T1000 (cell line): ENCODE results near the gene CDKL5.

Source experiments
- DNase-seq: peaks from one replicate; lab custom pipeline; 2025; ENCODE audit warnings: mixed read lengths; lab: John Stamatoyannopoulos, UW

Gene CDKL5

GRCh38 chrX:18698737-18699650 is 273.6 kb downstream of the CDKL5 start:
- DNase-seq = no peak

DNA sequence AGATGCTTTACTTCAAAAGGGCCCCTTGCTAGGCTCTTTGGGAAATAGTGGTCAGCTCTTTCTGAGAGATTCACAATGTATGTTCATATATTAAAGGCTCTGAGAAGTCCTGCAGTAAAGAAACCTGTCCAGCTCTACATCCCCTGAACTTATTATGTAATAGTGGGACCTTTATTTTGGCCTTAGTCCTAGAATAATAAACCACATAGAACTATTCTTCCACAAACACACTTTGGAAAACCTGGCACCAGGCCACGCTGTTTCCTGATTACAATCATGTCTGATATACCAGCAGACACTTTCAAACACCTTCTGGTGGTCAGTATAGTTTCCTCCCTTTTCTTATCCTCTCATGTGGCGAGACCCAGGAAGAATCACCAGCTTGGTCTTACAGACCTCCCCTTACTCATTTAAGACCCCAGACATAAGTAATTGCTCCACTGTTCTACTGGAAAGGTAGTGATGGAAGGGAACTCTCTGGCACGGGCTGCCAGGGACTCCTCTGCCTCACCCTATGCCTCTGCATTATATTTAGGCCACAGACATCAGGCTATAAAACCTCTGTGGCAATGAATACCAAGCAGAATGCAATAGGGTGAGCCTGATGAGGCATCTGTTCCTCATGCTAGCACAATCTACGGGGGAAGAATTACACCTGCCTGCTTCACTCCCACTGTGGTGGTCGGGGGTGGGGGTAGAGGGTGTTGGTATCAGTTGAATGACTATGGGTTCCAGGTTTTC is 276.4 kb downstream of the CDKL5 start:
- no peak for DNase-seq

DNA sequence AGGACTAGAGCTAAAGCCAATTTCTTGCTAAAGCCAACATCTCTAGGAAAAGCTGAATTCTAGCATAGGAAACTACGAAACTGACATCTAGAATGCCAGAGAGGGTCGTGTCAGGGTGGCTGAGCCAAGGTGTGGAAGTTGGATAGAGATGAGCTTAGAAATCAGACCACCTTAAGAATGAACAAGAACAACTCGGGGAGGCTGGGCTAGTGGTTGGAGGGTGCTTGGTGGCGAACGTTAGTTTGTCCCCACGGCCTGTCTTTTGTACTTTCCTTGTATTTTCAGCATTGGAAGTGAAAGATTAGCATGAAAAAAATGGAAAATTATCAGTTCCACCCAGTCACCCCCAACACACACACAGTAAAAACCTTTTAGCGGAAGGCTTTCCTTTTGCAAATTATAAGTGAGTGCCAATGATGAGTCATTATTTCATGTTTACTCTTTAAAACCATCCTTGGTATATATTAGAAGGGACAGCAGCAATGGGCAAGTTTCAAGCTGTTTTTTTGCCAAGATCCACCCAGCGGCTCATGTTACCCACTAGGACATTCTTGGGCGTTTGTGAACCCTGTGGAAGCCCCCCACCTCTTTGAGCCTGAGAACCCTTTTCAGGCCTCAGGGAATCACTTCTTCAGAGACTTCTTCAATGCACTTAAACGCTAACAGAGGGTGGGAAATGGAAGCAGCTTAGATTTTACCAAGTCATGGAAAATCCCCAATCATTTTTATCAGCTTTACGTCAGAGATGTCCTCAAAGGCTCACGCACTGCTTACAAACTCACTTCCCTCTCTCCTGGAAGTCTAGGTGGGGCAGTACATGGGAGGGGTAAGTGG is 277.2 kb downstream of the CDKL5 start:
- DNase-seq = peak; percentile 0
